H1 (cell line): ENCODE data around the gene MMP15. TPM values are rescaled to one million over a fixed set of nuclear protein-coding genes. Genes with fewer than 3 reads are reported as not detected.

Experiments used
- CTCF ChIA-PET: fragments of 300-600 bp; sonication (Branson Sonifier 250); formaldehyde crosslinking; loops from one replicate; lab custom pipeline; 2021; ENCODE audit not compliant: partially characterized antibody; lab: Charles Lee
- POLR2A ChIA-PET: fragments of 300-600 bp; sonication (Branson Sonifier 250); formaldehyde crosslinking; loops from one replicate; lab custom pipeline; 2021; ENCODE audit warnings: inconsistent platforms; ENCODE audit not compliant: partially characterized antibody; lab: Charles Lee
- DNase-seq, 2 experiments: peaks; one replicate each; pipeline versions ENCODE4 v3.0.0 to v3.0.0-alpha.2; 2010 to 2022; ENCODE audit warnings: low spot score in 2 of 2, low read depth in 1 of 2, mixed read lengths in 1 of 2
- FAIRE-seq: peaks from 2 replicates; lab custom pipeline; 2011; peaks lifted over from hg19 to GRCh38; lab: Jason Lieb, UNC
- H2AFZ ChIP-seq: 2 replicates; pipeline ENCODE4 v1.8.1; 2012; ENCODE audit warnings: low read length, inconsistent platforms
- H2AK5ac ChIP-seq: 2 replicates; pipeline ENCODE4 v1.6.1; 2013; ENCODE audit warnings: low read depth, low read length
- H2BK120ac ChIP-seq: replicated peaks from 2 replicates; pipeline ENCODE3; 2013; ENCODE audit warnings: low read depth, low read length, inconsistent platforms
- H2BK12ac ChIP-seq: 2 replicates; pipeline ENCODE4 v1.6.1; 2013; ENCODE audit warnings: low read depth, low read length
- H2BK15ac ChIP-seq: 2 replicates; pipeline ENCODE4 v1.6.1; 2013; ENCODE audit warnings: low read length
- H2BK20ac ChIP-seq: 2 replicates; pipeline ENCODE4 v1.6.1; 2013; ENCODE audit warnings: low read length
- H2BK5ac ChIP-seq: 2 replicates; pipeline ENCODE4 v1.6.1; 2013; ENCODE audit warnings: low read depth, low read length
- H3K14ac ChIP-seq: 2 replicates; pipeline ENCODE4 v1.6.1; 2013; ENCODE audit warnings: inconsistent platforms; ENCODE audit not compliant: insufficient read length
- H3K18ac ChIP-seq: 2 replicates; pipeline ENCODE4 v1.6.1; 2013; ENCODE audit warnings: low read length; ENCODE audit errors: extremely low read depth
- H3K23ac ChIP-seq: 2 replicates; pipeline ENCODE4 v1.6.1; 2013; ENCODE audit warnings: inconsistent platforms; ENCODE audit not compliant: insufficient read length
- H3K23me2 ChIP-seq: 2 replicates; pipeline ENCODE4 v1.6.1; 2013; ENCODE audit warnings: low read depth, low read length
- H3K27ac ChIP-seq: 2 replicates; pipeline ENCODE4 v1.6.1; 2011; ENCODE audit warnings: low read depth, low read length, inconsistent platforms
- H3K27me3 ChIP-seq, 4 experiments: replicated peaks in 1 of 4; 1 replicate in 1 of 4; 2 replicates in 3 of 4; pipeline versions ENCODE4 v1.6.1 to v1.8.1; 2011 to 2013; ENCODE audit warnings: low read length in 3 of 4, mild to moderate bottlenecking in 3 of 4, inconsistent platforms in 2 of 4, mixed read lengths in 2 of 4, moderate library complexity in 1 of 4; ENCODE audit not compliant: control insufficient read depth in 3 of 4, insufficient read depth in 3 of 4; ENCODE audit errors: extremely low read depth in 1 of 4
- H3K36me3 ChIP-seq, 4 experiments: 2 replicates each; pipeline versions ENCODE4 v1.6.1 to v1.8.1; 2011 to 2013; ENCODE audit warnings: mild to moderate bottlenecking in 4 of 4, low read length in 3 of 4, moderate library complexity in 2 of 4, control low read depth in 1 of 4, inconsistent platforms in 1 of 4; ENCODE audit not compliant: insufficient read depth in 4 of 4, control insufficient read depth in 2 of 4
- H3K4ac ChIP-seq: replicated peaks from 2 replicates; pipeline ENCODE3; 2013; ENCODE audit warnings: low read length, low read depth, mixed read lengths, inconsistent platforms; ENCODE audit not compliant: insufficient read length
- H3K4me1 ChIP-seq, 4 experiments: replicated peaks in 1 of 4; 1 replicate in 1 of 4; 2 replicates in 3 of 4; pipeline versions ENCODE4 v1.6.1 to v1.8.1; 2011 to 2013; ENCODE audit warnings: low read length in 3 of 4, inconsistent platforms in 2 of 4, mixed read lengths in 1 of 4; ENCODE audit not compliant: insufficient read depth in 4 of 4, control insufficient read depth in 3 of 4
- H3K4me2 ChIP-seq, 2 experiments: 2 replicates each; pipeline versions ENCODE4 v1.6.1 to v1.8.1; 2011 to 2013; ENCODE audit warnings: low read depth in 2 of 2, low read length in 2 of 2, control low read depth in 1 of 2, inconsistent platforms in 1 of 2, mild to moderate bottlenecking in 1 of 2; ENCODE audit not compliant: insufficient read depth in 1 of 2
- H3K4me3 ChIP-seq, 4 experiments: fragments of 200-600, 300-600 bp in 1 of 4; sonication (generic), shearing (Covaris generic), sonication (Bioruptor Twin) in 1 of 4; 2 replicates each; pipeline versions ENCODE4 v1.5.1 to v1.8.1; 2011 to 2016; ENCODE audit warnings: low read length in 4 of 4, low read depth in 3 of 4, control low read depth in 2 of 4, inconsistent platforms in 2 of 4, mild to moderate bottlenecking in 2 of 4, mixed read lengths in 1 of 4, moderate library complexity in 1 of 4; ENCODE audit not compliant: insufficient read depth in 2 of 4; ENCODE audit errors: extremely low read depth in 1 of 4
- H3K56ac ChIP-seq: replicated peaks from 2 replicates; pipeline ENCODE3; 2013; ENCODE audit warnings: low read depth, mild to moderate bottlenecking, mixed read lengths, low read length, inconsistent platforms; ENCODE audit not compliant: insufficient read length
- H3K79me1 ChIP-seq: 2 replicates; pipeline ENCODE4 v1.6.1; 2013; ENCODE audit warnings: low read depth, low read length, control low read depth
- H3K79me2 ChIP-seq, 2 experiments: 2 replicates each; pipeline versions ENCODE4 v1.6.1 to v1.8.1; 2012 to 2013; ENCODE audit warnings: low read length in 2 of 2, mild to moderate bottlenecking in 2 of 2, inconsistent platforms in 1 of 2; ENCODE audit not compliant: insufficient read depth in 2 of 2, control insufficient read depth in 1 of 2
- H3K9ac ChIP-seq, 4 experiments: replicated peaks in 1 of 4; 1 replicate in 1 of 4; 2 replicates in 3 of 4; pipeline versions ENCODE4 v1.6.1 to v1.8.1; 2011 to 2013; ENCODE audit warnings: low read depth in 3 of 4, low read length in 3 of 4, control low read depth in 2 of 4, mild to moderate bottlenecking in 2 of 4, moderate library complexity in 2 of 4, inconsistent platforms in 1 of 4; ENCODE audit errors: extremely low read depth in 1 of 4
- H3K9me3 ChIP-seq, 2 experiments: 2 replicates each; pipeline versions ENCODE4 v1.6.1 to v1.8.1; 2012 to 2013; ENCODE audit warnings: mild to moderate bottlenecking in 2 of 2, moderate library complexity in 2 of 2, control low read depth in 1 of 2, inconsistent platforms in 1 of 2, low read depth in 1 of 2, low read length in 1 of 2, mixed read lengths in 1 of 2; ENCODE audit not compliant: insufficient read depth in 2 of 2
- H4K20me1 ChIP-seq, 2 experiments: replicated peaks in 1 of 2; 2 replicates each; pipeline versions ENCODE3 to v1.8.1; 2011 to 2013; ENCODE audit warnings: inconsistent platforms in 2 of 2, low read length in 2 of 2, mild to moderate bottlenecking in 1 of 2; ENCODE audit not compliant: insufficient read depth in 2 of 2, control insufficient read depth in 1 of 2
- H4K5ac ChIP-seq: 2 replicates; pipeline ENCODE4 v1.6.1; 2013; ENCODE audit warnings: low read length, low read depth, mixed read lengths, inconsistent platforms; ENCODE audit not compliant: insufficient read length
- H4K8ac ChIP-seq: 2 replicates; pipeline ENCODE4 v1.8.0; 2013; ENCODE audit warnings: mild to moderate bottlenecking, moderate library complexity, low read length, inconsistent platforms; ENCODE audit not compliant: insufficient read depth; ENCODE audit errors: extremely low read depth
- H4K91ac ChIP-seq: replicated peaks from 2 replicates; pipeline ENCODE3; 2013; ENCODE audit warnings: low read length, mixed read lengths, inconsistent platforms; ENCODE audit not compliant: insufficient read length
- EZH2 ChIP-seq: fragments of 200-600 bp; sonication (generic); IDR thresholded peaks from 2 replicates; pipeline ENCODE4 v1.7.1; 2012; ENCODE audit warnings: low read depth, mild to moderate bottlenecking, moderate library complexity, low read length, inconsistent platforms; ENCODE audit not compliant: severe bottlenecking
- GTF2F1 ChIP-seq: IDR thresholded peaks from 2 replicates; pipeline ENCODE4 v1.6.1; 2012; ENCODE audit warnings: low read depth, low read length, improper control_type of control experiment, borderline replicate concordance
- HDAC6 ChIP-seq: IDR thresholded peaks from one replicate; pipeline ENCODE4 v1.7.1; 2012; ENCODE audit warnings: low read depth, mild to moderate bottlenecking, inconsistent platforms, low read length, moderate library complexity
- PHF8 ChIP-seq: fragments of 200-600 bp; sonication (generic); conservative IDR thresholded peaks from 2 replicates; pipeline ENCODE4 v1.7.1; 2012; ENCODE audit warnings: low read depth, mild to moderate bottlenecking, inconsistent platforms, low read length, moderate library complexity
- RBBP5 ChIP-seq: IDR thresholded peaks from 2 replicates; pipeline ENCODE4 v1.7.1; 2012; ENCODE audit warnings: low read depth, mild to moderate bottlenecking, inconsistent platforms, low read length, moderate library complexity, borderline replicate concordance
- RXRA ChIP-seq: IDR thresholded peaks from 2 replicates; pipeline ENCODE4 v1.6.1; 2011; ENCODE audit warnings: low read depth, mild to moderate bottlenecking, low read length, moderate library complexity; ENCODE audit not compliant: insufficient read depth
- TAF1 ChIP-seq: IDR thresholded peaks from 2 replicates; pipeline ENCODE4 v1.6.1; 2011; ENCODE audit warnings: mild to moderate bottlenecking, low read depth, low read length
- YY1 ChIP-seq: IDR thresholded peaks from 2 replicates; pipeline ENCODE4 v1.6.1; 2011; ENCODE audit warnings: low read depth, mild to moderate bottlenecking, low read length
- WGBS, 2 experiments: shearing (Covaris generic) in 1 of 2; methylation state at CpG; one replicate each; pipeline versions ENCODE4 v1.1.6 to v1.1.7; 2013 to 2015; ENCODE audit warnings: low lambda C conversion rate in 2 of 2, mixed read lengths in 2 of 2, inconsistent platforms in 1 of 2, low coverage in 1 of 2, missing lambda C conversion rate in 1 of 2; ENCODE audit not compliant: insufficient replicate concordance in 2 of 2, insufficient coverage in 1 of 2, insufficient read length in 1 of 2; ENCODE audit errors: extremely low coverage in 1 of 2, missing lambda C conversion rate in 1 of 2; 5-methylcytosine and 5-hydroxymethylcytosine counted together
- polyA plus RNA-seq, 7 experiments: library from polyadenylated mRNA; depleted of rRNA in 3 of 7; stranded (reverse) in 5 of 7; unstranded in 2 of 7; fragments of >200 nt in 5 of 7; fragments of 200-250 nt in 2 of 7; gene quantifications; 1 replicate in 5 of 7; 2 replicates in 1 of 7; 4 replicates in 1 of 7; pipeline versions ENCODE4 v1.2.1 to v1.2.3, GENCODE V29; 2011 to 2013; ENCODE audit warnings: missing spikeins in 2 of 7, mixed read lengths in 2 of 7
- total RNA-seq: library from RNA; stranded (reverse); fragmentation: NEBNext Ultra II Directional; extraction: Animal tissue kit (Norgen Biotek cat#: 25700); gene quantifications from 2 replicates; pipeline ENCODE4 v1.2.1, GENCODE V29; 2021

Gene MMP15
- total and polyA plus RNA-seq, 2 of the 8 experiments (the other 6 are each of a cell fraction or from before 2014, with no cell fraction given) = 38.5 to 42.2 TPM

DNA sequence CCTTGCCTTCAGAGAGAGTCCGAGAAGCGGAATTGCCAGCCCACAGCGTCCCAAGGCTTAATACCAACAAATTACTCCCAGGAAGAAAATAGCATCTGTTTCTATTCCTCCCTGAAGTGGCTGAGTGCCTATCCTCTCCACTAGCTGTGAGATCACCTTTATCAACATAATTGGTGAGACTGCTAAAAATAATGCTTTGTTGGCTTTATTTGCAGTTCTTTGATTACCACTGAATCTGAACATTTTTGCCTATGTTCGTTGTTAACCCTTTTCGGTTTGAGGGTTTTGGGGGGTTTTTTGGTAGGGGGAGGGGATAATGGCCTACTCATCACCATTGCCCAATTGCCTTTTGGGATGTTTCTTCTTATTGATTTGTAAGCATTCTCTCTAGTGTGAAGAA is 31.0 kb downstream of the MMP15 start:
- Histone ChIP-seq H2BK15ac (no peak overlapping the region), H4K91ac (no peak overlapping the region), H3K56ac (no peak overlapping the region), H3K18ac (no peak overlapping the region), H2AK5ac (no peak overlapping the region), H3K14ac (no peak overlapping the region), H3K9me3 (no peaks in the 10 kb centered on the region), H2BK5ac (no peak overlapping the region), H3K23me2 (no peaks in the 10 kb centered on the region), H2BK12ac (no peak overlapping the region), H3K27ac (no peak overlapping the region), H3K36me3 (no peaks in the 10 kb centered on the region), H4K8ac (no peak overlapping the region), H3K4me1 (peaks cover 0 to 4% (median 0%) of the 10 kb centered on the region in 4 experiments; a peak in 1 of 7 replicates), H4K5ac (no peak overlapping the region), H3K9ac (no peak overlapping the region), H4K20me1 (no peaks in the 10 kb centered on the region), H3K4ac (no peak overlapping the region), H3K27me3 (no peaks in the 10 kb centered on the region), H2BK20ac (no peak overlapping the region), H3K79me2 (no peaks in the 10 kb centered on the region), H2BK120ac (no peak overlapping the region), H3K23ac (no peak overlapping the region), H2AFZ (no peak overlapping the region), H3K4me2 (no peak overlapping the region), H3K4me3 (no peak overlapping the region), H3K79me1 (no peaks in the 10 kb centered on the region)
- 90% methylated on average over 5 of the region's 5 CpGs; no CpG with 5 or more reads in 1 of the 2 experiments for WGBS, 2 experiments
- FAIRE-seq = no peak
- no peak for DNase-seq
- POLR2A ChIA-PET = interaction anchor here (1.6 kb wide), 1 partner anchor 72 kb away, joined by 4 read pairs; no protein-coding TSS in a partner anchor
- CTCF ChIA-PET = interaction anchor here (0.8 to 1.7 kb wide), 7 partner anchors 9 to 67 kb away, joined by 3 to 7 read pairs (median 4); no protein-coding TSS in a partner anchor
- TF ChIP-seq RXRA = no peak
- TF ChIP-seq GTF2F1 = no peak
- TF ChIP-seq TAF1 = no peak
- no peak for TF ChIP-seq PHF8
- TF ChIP-seq YY1 = no peak
- TF ChIP-seq RBBP5 = no peak
- no peak for TF ChIP-seq HDAC6
- TF ChIP-seq EZH2 = no peak
